ENCODE results near the gene SMARCC2.
"Not testable (repeated sequence)": the region's sequence is repeated elsewhere in the genome, so short reads cannot be mapped to it uniquely, and the experiment has no call there.

Gene SMARCC2

DNA sequence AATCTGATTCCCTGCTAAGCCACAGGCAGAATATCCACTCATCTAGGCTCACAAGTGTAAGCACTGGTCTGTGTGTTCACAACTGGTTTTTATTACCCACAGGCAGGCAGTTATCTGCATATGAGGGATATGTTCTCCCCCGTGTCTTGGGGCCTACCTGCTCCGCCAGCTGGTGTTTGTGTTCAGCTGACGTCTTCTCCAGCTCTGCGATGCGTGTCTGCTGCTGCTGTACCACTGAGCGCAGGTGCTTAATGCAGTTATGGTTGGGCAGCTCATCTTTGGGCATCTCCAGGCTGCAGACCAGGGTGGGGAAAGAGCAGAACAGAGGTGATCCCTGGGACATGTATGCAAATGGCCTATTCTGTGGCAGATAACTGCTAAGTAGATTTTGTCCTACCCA is 18.7 kb upstream of the SMARCC2 start:
- DNase-seq (ENCODE audit: low read depth in 2 of 2) = no peak

DNA sequence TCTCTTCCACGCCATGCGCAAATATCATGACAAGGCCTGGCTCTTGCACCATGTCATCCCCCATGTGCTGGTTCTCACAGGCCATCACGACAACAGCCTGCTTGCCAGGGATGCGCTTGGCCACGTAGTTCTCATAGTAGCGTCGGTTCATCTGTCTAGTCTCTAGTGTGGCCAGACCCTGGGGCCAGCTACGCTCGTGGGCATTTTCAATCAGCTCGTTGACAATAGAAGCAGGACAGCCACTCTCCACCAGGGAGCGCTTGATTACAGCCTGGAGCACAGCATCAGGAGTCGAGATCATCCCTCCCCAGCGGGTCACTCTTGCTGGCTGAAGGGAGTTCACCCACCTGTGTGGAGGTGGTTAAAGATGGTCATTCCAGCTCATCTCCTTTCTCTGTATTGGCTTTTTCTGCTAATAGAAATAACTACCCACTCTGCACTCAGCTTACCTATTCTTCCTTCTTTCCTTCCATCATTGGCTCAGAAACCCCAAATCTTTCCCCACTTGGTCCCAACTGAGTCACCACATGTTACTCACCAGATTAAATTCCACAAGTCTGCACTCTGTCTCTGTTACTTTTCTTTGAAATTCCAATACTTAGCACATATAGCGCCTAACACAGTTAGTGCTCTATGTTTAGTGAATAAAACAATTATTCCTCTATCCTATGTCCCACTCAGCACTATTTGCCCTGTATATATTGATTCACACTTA is 17.3 kb upstream of the SMARCC2 start:
- no peak for DNase-seq (ENCODE audit: low read depth in 2 of 2)

DNA sequence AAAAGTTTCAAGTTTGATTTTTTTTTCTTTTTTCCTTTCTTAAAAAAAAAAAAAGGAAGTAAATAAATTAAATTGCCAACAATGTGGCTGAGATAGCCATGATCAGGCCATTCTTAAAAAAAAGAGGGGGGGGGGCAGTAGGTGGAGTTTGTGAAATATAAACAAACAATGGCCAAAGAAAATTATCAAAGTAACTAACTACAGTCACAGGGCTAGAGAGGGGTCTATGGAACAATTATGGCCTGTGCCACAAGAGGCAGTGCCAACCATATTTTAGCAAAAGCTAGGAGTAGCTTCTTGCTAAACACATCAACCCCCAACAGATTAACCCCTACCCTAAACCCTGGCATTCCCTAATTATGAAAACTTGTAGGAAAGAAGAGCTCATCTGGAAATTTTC is 16.2 kb upstream of the SMARCC2 start:
- no peak for DNase-seq (ENCODE audit: low read depth in 2 of 2)

DNA sequence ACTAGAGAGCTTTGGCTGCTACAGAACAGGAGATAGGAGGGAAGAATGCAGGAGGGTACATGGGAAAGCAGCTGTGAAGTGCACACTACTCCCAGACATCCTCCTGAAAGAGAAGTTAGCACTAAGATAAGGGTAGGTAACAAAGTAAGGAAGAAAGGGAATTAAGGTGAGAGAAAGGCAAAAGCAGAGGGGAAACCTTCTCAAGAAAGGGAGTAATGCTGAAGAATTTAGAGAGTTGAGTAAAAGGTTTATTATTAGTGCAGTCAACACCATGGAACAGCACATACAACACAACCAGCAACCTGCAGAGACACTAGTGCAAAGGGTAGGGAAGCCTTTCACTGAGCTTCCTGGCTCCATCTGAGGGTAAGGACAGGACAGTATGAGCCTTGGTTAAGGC is 15.0 kb upstream of the SMARCC2 start:
- DNase-seq (ENCODE audit: low read depth in 2 of 2) = no peak

DNA sequence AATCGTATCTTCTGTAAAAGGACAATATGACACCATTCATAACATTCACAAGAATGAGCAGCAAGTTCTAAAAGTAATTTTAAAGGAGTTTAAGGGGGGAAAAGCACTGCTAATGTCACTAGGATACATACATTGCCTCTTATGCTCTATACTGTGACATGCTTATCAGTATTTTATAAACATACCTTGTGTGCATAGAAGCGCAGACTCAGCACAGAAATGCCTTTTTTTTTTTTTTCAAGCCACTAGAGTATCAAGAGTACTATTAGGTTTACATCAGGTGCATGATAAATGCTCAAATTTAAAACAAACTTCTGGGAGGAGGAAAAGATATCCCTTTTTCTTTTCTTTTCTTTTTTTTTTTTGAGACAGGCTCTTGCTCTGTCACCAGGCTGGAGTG is 13.6 kb upstream of the SMARCC2 start:
- no peak for DNase-seq (ENCODE audit: low read depth in 2 of 2)

DNA sequence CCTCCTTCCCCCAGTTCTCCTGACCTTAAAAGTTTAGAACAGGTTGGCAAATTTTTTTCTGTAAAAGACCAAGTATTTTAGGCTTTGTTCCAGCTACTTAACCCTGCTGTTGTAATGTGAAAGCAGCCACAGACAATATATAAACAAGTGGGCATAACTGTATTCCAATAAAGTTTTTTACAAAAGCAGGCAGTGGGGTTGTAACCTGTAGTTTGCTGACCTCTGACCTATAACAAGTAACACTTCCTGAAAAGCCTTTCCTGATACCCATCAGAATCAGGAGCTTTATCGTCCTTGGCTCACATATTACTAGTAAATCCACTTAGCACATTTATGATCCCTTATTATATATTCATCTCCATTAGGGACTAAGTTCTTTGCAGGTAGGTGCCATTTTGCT is 13.1 kb upstream of the SMARCC2 start:
- no peak for DNase-seq (ENCODE audit: low read depth in 2 of 2)

GRCh38 chr12:56198836-56199235 is 9.6 kb upstream of the SMARCC2 start:
- no peak for DNase-seq (ENCODE audit: low read depth in 2 of 2)

- DNase-seq (ENCODE audit: low read depth in 2 of 2) = no peak
Observed at GRCh38 chr12:56197921-56198635, 8.8 kb upstream of the SMARCC2 start.

DNA sequence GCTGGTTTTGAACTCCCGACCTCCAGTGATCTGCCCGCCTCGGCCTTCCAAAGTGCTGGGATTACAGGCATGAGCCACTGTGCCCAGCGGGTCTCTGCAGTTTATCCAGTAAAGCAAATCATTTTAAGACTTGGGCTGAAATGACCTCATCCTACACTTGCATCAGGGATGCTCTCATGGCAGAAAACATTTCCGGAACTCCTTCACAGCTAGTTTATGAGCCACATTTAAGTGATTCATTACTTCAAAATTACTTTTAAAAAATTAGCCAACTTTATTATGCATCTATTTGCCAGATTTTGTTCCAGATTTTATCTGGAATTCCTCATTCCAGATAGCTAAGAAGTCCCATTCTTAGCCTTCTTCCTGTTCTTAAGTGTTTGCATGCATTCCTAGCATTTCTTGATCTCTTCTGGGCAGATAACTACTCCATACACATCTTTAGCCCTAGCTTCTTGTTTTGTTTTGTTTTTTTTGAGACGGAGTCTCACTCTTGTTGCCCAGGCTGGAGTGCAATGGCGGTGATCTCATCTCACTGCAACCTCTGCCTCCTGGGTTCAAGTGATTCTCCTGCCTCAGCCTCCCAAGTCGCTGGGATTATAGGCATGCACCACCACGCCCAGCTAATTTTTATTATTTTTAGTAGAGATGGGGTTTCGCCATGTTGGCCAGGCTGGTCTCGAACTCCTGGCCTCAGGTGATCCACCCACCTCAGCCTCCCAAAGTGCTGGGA is 7.7 kb upstream of the SMARCC2 start:
- DNase-seq (ENCODE audit: low read depth in 2 of 2) = not testable (repeated sequence)

GRCh38 chr12:56193025-56193578 is 3.8 kb upstream of the SMARCC2 start:
- DNase-seq (ENCODE audit: low read depth in 2 of 2) = peak; percentile 41 to 49

DNA sequence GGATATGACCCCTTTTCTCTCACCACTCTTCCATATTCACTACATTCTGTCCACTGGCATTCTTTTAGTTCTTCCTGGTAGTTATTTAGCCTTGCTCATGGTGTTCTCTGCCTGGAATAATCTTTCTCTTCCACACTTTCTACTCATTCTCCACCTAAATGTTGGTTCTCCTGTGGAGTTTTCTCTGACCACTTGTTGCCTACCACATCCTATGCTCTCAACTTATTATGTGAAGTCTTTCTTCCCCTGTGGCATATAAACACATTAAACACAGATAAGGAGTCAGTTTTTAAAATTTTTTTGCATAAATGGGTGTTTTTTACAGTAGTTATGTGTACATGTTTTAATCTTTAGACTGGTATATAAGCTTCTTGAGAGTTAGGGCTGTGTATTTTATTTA is 3.3 kb upstream of the SMARCC2 start:
- DNase-seq (ENCODE audit: low read depth in 2 of 2) = no peak

GRCh38 chr12:56190695-56191155 is 1.4 kb upstream of the SMARCC2 start:
- DNase-seq (ENCODE audit: low read depth in 2 of 2) = no peak

GRCh38 chr12:56189918-56190694 is 823 bp upstream of the SMARCC2 start:
- DNase-seq (ENCODE audit: low read depth in 2 of 2) = peak; percentile 78 to 80

DNA sequence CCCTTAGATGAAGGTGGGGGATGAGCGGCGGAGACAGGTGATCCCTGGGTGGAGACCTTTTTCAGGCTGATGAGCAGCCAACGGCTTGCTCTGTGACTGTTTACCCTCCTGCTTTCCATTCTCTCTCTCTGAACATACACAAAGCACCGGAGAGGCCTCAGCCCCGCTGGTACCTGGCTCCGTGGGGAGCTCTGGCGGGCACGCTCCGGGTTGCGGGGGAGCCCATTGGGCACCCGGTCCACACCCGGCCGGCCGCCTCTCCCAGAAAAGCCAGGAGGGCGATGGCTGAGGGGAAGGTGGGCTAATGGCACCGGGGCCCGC is 545 bp downstream of the SMARCC2 start:
- no peak for DNase-seq (ENCODE audit: low read depth in 2 of 2)

- no peak for DNase-seq (ENCODE audit: low read depth in 2 of 2)
Observed at GRCh38 chr12:56188131-56188777, 1.0 kb downstream of the SMARCC2 start.

DNA sequence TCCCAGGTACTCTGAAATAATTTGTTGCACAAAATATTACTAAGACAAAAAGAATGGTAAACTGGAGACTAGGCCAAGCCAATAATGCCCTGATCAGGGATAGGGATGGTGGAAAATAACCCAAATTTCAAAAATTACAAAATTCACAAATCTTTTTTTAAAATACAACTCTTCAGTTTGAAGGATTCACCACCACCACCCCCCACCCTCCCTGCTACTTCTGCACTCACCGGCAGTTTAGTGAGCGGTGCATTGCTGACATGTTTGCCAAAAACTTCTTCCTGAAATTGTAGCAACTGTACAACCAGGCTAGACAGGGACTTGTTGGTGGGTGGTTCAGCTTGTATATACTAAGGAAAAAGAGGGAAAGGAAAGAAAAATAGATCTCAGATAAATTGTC is 2.3 kb downstream of the SMARCC2 start:
- no peak for DNase-seq (ENCODE audit: low read depth in 2 of 2)

DNA sequence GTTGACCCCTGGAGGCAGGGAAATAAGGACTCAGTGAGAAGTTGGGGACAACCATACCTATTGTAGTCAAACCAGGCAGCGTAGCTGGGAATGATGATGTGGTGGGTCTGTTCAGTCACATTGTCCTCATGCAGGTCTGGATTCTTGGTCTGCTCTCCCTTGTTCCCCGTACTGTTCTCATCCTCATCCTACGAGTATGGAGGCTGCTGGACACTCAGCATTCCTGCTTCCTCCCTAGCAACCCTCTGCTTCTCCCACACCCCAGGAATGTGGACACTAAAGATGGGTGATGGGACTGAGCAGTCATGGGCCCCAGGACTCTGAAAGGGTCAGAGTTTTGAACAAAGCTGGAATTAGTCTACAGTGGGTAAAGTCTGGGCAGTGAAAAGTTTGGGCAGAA is 10.9 kb downstream of the SMARCC2 start:
- no peak for DNase-seq (ENCODE audit: low read depth in 2 of 2)

DNA sequence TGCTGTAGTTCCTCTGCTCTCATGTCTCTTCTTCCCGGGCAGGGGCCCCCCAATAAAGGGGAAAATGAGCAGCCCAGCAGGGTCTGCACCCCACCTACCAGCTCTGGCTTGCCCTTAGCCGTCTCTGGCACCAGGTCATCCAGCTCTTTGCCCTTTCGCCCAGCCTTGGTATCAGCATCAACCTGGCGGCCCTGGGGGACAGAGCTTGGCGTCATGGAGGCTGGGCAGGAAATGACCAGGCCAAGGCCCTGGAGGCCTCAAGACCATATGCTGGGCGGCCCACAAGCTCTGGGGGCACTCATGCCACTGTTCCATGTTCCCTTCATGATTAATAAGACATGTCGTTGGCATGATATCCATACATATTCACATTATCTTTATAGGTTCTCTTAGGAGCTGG is 16.4 kb downstream of the SMARCC2 start:
- no peak for DNase-seq (ENCODE audit: low read depth in 2 of 2)

- no peak for DNase-seq (ENCODE audit: low read depth in 2 of 2)
Observed at GRCh38 chr12:56169229-56169759, 20.0 kb downstream of the SMARCC2 start.

GRCh38 chr12:56165369-56165768 is 23.9 kb downstream of the SMARCC2 start:
- DNase-seq (ENCODE audit: low read depth in 2 of 2) = no peak

- no peak for DNase-seq (ENCODE audit: low read depth in 2 of 2)
Observed at GRCh38 chr12:56164345-56164729, 24.9 kb downstream of the SMARCC2 start.
